ENCODE measurements around the gene MYLK3. TPM values are rescaled to one million over a fixed set of nuclear protein-coding genes. Genes with fewer than 3 reads are reported as not detected.

The MYLK3 gene
- total RNA-seq, 1 donor from 2014 or later, result not detected

GRCh38 chr16:46746821-46747776 lies 1.0 kb downstream of the MYLK3 start:
- TF ChIP-seq, protein P1, sequence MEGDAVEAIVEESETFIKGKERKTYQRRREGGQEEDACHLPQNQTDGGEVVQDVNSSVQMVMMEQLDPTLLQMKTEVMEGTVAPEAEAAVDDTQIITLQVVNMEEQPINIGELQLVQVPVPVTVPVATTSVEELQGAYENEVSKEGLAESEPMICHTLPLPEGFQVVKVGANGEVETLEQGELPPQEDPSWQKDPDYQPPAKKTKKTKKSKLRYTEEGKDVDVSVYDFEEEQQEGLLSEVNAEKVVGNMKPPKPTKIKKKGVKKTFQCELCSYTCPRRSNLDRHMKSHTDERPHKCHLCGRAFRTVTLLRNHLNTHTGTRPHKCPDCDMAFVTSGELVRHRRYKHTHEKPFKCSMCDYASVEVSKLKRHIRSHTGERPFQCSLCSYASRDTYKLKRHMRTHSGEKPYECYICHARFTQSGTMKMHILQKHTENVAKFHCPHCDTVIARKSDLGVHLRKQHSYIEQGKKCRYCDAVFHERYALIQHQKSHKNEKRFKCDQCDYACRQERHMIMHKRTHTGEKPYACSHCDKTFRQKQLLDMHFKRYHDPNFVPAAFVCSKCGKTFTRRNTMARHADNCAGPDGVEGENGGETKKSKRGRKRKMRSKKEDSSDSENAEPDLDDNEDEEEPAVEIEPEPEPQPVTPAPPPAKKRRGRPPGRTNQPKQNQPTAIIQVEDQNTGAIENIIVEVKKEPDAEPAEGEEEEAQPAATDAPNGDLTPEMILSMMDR (conservative IDR thresholded peaks at IDR 0.05; ENCODE audit: low read depth, low read length), result no peak
- no peak overlapping the region for H3K4me3 ChIP-seq (ENCODE audit: low read depth, low read length)
- DNase-seq (ENCODE audit: low read depth), result no peak

GRCh38 chr16:46745617-46746016 lies 2.5 kb downstream of the MYLK3 start:
- TF ChIP-seq, protein P1 (conservative IDR thresholded peaks at IDR 0.05; ENCODE audit: low read depth, low read length), result no peak
- no peak overlapping the region for H3K4me3 ChIP-seq (ENCODE audit: low read depth, low read length)
- DNase-seq (ENCODE audit: low read depth), result no peak

DNA sequence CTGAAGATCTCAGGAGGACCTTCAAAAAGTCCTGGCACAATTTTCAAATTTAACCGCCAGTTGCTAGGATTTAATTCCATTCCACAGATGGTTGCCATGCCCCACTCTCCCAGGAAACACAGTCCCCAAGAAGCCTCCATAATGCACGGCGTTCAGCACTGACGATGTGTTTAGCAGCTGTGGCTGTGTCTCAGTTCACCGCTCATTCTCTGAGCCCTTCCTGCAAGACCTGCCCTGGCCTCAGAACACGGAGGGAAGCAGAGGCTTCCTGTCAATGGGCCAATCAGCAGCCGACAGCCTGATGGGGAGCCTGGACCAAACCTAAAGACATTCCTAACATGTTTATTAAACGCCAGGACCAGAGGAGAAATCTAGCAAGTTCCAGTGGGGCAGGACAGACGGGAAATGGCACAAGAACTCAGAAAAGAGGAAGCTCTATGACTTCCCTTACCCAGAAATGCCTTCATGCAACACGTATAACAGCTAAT lies 4.9 kb downstream of the MYLK3 start:
- no peak for DNase-seq (ENCODE audit: low read depth)
- TF ChIP-seq, protein P1 (conservative IDR thresholded peaks at IDR 0.05; ENCODE audit: low read depth, low read length), result no peak

GRCh38 chr16:46739934-46740333 lies 8.2 kb downstream of the MYLK3 start:
- H3K4me3 ChIP-seq (ENCODE audit: low read depth, low read length), result no peak overlapping the region
- TF ChIP-seq, protein P1 (conservative IDR thresholded peaks at IDR 0.05; ENCODE audit: low read depth, low read length), result no peak

More for the DNA sequence above, 4.9 kb downstream of the MYLK3 start:
- no peak overlapping the region for H3K4me3 ChIP-seq (ENCODE audit: low read depth, low read length)

DNA sequence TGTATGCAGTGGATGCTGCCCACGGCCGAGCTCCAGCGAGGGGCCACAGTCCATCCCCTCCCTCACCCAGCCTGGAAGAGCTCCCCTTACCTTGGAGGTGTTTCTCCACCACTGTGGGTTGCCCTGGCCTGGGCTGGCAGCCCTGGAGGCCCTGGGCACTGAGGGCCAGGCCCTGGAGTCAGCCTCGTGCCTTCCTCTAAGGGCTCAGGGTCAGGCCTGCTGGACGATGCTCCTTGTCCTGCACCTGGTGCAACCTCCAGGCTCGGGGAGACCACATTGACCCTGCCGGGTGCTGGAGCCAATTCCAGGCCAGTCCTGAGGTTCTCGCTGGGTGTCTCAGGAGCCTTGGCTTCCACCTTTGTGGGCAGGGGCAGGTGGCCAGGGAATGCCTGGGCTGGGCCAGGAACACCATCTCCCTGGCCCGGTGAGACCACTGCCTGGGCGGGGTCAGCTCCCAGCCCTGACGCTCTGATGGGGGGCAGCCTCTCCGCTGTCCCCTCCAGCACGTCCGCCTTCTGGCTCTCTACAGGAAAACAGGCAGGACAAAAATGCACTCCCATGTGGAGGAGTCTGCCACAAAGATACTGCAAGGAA lies 10.4 kb downstream of the MYLK3 start:
- no peak for DNase-seq (ENCODE audit: low read depth)
- no peak overlapping the region for H3K4me3 ChIP-seq (ENCODE audit: low read depth, low read length)
- TF ChIP-seq, protein P1 (conservative IDR thresholded peaks at IDR 0.05; ENCODE audit: low read depth, low read length), result no peak

More at GRCh38 chr16:46739934-46740333, 8.2 kb downstream of the MYLK3 start:
- DNase-seq (ENCODE audit: low read depth), result no peak

DNA sequence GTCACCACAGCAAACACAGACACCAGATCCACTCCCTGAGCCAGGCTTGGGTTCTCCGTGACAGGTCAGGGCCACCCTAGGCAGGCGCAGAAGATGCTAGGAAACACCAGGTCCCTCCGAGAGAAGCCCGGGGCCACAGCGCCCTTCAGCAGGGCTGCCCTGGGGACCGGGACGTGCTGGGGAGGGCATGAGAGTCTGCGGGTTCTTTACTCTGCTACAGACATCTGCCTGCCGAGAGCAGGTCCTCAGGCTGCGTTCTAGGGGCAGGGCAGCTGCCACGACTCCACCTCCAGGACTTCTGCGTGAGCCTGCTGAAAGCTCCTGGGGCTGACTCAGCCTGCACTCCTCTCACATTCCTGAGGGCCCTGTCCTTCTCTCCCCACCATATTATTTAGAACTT lies 11.4 kb downstream of the MYLK3 start:
- DNase-seq (ENCODE audit: low read depth), result no peak
- no peak overlapping the region for H3K4me3 ChIP-seq (ENCODE audit: low read depth, low read length)
- TF ChIP-seq, protein P1 (conservative IDR thresholded peaks at IDR 0.05; ENCODE audit: low read depth, low read length), result no peak

All from epithelial cell of proximal tubule (primary cell).